Measurements from ENCODE around the gene GRIN1. TPM values are rescaled to one million over a fixed set of nuclear protein-coding genes. Genes with fewer than 3 reads are reported as not detected.
A peak's percentile ranks its signal among the peaks of the same experiment; 100 is the strongest.
"Not testable (repeated sequence)": the region's sequence is repeated elsewhere in the genome, so short reads cannot be mapped to it uniquely, and the experiment has no call there.

GRIN1 gene
- polyA plus RNA-seq, 3 donors, result 0.34 TPM; not detected in 2

DNA sequence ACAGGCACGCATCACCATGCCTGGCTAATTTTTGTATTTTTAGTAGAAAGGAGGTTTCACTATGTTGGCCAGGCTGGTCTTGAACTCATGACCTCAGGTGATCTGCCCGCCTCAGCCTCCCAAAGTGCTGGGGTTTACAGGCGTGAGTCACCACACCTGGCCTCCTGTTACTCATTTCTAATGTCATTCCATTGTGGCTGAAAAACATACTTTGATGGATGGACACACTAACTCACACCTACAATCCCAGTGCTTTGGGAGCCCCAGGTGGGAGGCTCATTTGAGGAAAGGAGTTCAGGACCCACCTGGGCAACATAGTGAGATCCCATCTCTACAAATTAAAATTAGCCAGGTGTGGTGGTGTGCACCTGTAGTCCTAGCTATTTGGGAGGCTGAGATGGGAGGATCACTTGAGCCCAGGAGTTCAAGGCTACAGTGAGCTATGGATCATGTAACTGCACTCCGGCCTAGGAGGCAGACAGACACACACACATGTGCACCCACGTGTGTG, 14.9 kb upstream of the GRIN1 start:
- DNase-seq (ENCODE audit: extremely low read depth in 1 of 11, low read depth in 9 of 11, low spot score in 4 of 11), result not testable (repeated sequence)

DNA sequence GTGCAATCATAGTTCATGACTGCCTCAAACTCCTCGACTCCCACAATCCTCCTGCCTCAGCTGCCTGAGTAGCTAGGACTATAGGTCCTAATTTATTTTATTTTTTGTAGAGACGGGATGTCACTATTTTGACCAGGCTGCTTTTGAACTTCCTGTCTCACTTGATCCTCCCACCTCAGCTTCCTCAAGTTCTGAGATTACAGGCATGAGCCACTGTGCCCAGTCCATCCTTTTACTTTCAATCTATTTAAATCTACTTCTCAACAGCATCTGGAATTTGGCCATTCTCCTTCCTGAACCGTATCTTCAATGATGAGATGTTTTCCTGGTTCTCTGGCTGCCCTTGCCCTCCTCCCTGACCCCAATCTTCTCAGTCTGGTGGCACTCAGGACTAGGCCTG, 12.2 kb upstream of the GRIN1 start:
- DNase-seq (ENCODE audit: extremely low read depth in 1 of 11, low read depth in 9 of 11, low spot score in 4 of 11), result no peak

DNA sequence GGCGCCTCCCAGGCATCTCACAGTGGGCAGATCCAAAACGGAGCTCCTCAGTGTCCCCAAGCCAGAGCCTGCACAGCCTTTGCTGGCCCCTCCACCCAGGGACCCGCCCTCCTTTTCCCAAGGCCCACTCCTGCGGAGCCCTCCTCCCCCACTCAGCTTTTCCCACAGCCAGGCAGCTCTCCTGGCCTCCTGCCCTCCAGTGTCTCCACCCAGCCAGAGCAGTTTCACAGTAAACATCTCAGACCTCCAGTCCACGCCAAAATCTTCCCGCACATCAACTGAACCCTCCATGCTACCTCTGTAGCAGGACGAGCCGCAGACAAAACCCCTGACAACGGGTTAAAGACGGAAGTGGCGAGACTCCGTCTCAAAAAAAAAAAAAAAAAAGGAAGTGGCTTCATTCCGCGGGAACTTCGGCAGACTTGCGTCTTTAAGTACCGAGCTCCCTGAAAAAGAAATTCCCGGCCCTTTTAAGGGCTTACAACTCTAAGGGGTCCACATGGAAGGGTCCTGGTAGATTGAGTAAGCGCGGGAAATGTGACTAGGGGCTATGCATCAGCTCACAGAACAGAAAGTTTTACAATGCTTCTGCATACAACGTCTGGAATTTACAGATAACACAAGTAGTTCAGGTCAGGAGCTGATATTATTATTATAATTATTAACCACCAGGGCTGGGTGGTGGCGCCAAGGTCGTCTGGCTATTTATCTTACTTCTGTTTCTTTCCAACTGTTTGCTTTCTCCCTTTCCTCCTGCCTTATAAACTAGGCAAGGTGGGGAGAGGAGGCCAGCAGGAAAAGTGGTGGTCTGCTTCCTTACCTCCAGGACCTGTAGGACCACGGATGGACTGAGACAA, 11.4 kb upstream of the GRIN1 start:
- no peak for DNase-seq (ENCODE audit: extremely low read depth in 1 of 11, low read depth in 9 of 11, low spot score in 4 of 11)

DNA sequence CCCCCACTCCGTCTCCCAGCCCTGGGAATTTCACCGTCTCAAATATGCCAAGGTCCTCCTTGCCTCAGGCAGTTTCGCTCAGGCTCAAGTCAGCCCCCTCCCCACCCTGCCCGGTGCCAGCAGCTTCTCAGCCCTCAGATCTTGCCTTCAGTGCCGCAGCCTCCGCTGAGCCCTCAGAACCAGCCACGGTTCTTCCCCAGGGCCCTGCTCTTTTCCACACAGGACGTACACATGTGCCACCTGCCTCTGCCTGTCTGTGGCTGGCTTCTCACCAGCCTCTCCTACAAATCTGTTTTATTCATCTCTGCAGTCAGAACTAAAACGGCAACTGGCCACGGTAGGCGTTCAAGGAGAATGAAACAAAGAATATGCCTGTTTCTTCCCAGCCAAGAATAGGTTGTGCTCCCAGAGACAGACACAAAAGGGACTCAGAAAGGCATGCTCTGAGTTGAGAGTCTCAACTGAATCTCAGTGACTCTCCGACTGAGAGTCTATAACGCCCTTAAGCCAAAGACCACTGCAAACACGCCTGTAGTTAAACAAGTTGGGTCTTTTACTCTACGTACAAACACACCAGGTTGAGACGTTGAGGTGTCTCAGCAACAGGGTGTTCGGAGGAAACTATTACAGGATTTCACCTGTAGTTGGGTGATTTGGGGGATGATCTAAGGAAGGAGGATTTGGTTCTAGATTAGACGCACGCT, 10.6 kb upstream of the GRIN1 start:
- DNase-seq (ENCODE audit: extremely low read depth in 1 of 11, low read depth in 9 of 11, low spot score in 4 of 11), result no peak

DNA sequence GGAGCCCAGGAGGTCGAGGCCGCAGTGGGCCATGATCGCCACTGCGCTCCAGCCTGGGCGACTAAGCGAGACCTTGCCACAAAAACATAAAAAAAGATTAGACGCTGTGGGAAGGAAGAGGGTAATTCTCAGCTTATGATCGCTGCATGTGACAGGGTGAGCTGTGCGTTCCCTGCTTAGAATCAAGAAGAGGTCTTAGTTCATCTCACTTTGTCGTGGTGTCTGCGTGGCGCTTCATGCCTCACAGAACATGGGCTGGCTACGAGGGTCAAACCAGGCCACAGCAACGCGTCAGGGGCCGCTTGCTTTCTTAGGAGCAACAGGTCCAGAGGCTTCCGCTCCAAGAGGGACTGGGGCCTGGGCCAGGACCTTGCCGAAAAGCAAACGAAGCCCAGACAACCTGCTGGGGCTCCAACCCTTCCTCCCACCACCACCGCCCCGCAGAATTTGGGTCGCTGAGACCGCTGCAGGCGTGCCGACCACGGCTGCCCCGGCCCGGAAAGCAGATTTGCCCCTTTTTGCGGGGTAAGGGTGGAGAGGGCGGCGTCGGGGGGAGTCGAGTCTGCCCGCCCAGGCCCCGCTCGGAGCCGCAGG, 10.0 kb upstream of the GRIN1 start:
- DNase-seq (ENCODE audit: extremely low read depth in 1 of 11, low read depth in 9 of 11, low spot score in 4 of 11), result no peak

DNA sequence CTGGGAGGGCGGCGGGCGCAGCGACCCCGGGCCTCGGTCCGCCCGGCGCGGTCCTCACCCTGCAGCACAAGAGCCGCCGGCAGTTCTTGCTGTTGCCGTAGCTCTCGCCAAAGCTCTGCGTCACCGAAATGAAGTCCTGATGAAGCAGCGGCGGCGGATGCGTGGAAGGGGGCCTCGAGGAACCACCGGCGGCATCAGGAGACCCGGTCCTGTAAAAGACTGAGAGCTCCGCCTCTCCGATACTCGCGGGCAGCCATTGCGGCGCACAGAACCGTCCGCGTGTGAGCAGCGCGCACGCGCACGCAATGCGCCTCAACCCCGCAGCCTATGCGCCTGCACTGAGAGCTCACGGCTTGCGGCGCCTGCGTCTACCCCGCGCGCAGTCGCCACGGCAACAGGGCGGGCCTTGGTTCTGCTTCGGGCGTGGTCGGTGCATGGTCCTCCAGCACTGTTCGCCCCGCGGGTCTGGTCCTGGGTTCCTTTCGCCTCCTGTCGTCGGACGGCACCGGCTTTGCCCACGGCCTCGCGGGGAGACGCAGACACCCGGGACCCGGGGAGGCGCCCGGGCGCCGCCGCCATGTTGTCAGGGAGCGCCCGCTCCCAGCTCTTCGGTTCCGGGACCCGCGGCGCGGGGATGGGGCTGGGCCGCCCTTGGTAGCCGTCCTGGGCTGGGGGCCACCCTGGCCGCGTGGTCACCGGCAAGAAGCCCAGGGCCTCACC, 9.3 kb upstream of the GRIN1 start:
- DNase-seq (ENCODE audit: extremely low read depth in 1 of 11, low read depth in 9 of 11, low spot score in 4 of 11), result peak; percentile 68 to 84 (median 77)

DNA sequence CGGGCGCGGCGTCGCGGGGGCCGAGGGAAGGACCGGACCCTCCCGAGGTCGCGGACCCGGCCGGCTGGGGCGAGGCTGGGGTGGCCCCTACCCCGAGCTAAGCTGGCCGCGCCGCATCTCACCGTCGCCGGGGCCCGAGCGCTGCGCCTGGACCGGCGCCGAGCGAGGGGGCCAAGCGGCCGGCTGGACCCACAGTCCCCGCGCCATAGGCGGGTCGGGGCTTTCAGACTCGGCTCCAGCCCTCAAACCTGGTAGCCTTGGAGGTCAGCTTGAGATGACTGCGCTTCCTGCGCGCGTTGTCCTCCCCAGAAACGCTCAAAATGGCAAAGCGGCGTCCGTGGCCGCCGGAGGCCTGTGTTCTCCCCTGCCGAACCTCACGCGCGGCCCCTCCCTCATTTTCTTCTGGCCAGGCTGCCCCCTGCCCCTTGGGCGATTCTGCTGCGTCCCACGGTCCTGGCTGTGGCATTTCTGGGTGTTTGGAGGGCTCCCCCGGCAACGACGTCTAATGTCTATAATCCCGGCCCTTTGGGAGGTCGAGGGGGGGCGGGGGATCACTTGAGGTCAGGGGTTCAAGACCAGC, 8.7 kb upstream of the GRIN1 start:
- DNase-seq (ENCODE audit: extremely low read depth in 1 of 11, low read depth in 9 of 11, low spot score in 4 of 11), result no peak

DNA sequence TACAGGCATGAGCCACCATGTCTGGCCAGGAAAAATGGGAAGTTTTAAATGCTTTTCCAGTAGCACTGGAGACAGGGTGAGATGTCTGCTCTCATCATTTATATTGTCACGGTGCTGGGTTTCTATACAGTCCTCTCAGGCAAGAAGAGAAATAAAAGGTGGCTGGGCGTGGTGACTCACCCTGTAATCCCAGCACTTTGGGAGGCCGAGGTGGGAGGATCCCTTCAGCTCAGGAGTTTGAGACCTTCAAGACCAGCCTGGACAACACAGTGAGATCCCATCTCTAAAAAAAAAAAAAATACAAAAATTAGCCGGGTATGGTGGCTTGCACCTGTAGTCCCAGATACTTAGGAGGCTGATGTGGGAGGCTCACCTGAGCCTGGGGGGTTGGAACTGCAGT, 4.8 kb upstream of the GRIN1 start:
- DNase-seq (ENCODE audit: extremely low read depth in 1 of 11, low read depth in 9 of 11, low spot score in 4 of 11), result no peak

DNA sequence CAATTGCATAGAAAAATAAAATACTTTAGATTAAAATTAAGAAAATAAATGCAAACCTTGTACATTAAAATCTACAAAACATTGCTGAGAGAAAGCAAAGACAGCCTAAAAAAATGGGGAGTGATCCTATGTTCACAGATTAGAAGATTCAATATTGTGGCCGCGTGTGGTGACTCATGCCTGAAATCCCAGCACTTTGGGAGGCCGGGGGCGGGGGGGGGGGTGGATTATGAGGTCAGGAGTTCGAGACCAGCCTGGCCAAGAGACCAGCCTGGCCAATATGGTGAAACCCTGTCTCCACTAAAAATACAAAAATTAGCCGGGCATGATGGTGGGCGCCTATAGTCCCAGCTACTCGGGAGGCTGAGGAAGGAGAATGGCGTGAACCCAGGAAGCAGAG, 3.8 kb upstream of the GRIN1 start:
- DNase-seq (ENCODE audit: extremely low read depth in 1 of 11, low read depth in 9 of 11, low spot score in 4 of 11), result not testable (repeated sequence)

DNA sequence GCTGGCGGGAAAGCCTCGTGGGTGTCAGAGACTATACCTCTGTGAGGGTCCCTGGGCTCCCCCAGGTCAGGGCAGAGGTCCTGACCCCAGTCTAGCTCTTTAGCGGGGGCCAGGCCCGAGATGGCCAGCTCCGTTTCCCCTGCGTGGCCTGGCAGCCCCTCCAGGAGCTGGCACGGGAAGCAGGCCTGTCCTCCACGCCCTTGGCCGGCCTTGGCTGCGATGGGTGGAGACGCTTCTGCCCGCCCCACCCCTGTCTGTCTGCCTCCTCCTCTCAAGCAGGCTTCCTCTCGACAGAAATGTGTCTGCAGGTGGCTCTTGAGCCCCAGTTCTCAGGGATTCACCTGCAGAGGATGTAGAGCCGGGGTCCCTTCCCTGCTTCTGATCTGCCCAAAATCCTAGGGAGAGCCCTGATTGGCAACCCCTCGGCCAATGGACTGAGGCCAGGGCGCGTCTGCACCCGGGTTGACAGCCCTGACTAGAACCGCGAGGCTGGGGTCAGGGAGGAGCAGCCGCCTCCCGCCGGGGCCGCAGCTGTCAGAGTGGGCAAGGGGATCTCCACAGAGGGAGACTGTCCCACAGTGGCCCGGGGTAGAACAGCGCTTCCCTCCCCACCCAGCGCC, 2.6 kb upstream of the GRIN1 start:
- DNase-seq (ENCODE audit: extremely low read depth in 1 of 11, low read depth in 9 of 11, low spot score in 4 of 11), result no peak

DNA sequence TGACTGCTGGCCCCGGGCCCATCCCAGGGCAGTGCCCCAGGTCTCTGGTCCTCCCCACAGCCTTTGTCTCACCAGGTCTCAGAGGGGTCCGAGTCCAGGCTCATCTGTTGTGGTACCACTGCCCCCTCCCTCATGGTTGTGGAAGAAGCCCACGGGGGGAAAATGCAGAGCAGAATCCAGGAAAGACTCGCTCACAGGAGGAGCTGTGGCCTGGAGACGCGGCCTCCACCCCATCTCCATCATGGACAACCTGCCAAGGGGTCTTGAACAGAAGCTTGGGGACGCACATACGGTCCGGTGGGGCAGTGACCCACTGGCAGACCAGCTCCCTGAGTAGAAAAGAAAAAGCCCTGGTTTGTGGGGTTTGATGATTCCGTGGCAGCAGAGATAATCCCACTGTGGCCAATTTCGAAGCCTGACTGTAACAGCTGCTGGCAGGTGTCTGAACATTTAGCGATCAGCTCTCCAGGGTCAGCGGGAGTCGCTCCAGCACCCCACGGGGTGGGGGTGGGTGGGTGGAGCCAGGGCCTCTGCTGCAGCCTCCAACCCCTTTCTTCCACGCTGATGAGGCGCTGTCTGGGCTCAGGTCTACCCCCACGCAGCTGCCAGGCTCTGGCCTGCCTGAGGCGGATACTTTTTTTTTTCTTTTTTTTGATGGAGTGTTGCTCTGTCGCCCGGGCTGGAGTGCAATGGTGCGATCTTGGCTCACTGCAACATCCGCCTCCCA, 1.9 kb upstream of the GRIN1 start:
- no peak for DNase-seq (ENCODE audit: extremely low read depth in 1 of 11, low read depth in 9 of 11, low spot score in 4 of 11)

DNA sequence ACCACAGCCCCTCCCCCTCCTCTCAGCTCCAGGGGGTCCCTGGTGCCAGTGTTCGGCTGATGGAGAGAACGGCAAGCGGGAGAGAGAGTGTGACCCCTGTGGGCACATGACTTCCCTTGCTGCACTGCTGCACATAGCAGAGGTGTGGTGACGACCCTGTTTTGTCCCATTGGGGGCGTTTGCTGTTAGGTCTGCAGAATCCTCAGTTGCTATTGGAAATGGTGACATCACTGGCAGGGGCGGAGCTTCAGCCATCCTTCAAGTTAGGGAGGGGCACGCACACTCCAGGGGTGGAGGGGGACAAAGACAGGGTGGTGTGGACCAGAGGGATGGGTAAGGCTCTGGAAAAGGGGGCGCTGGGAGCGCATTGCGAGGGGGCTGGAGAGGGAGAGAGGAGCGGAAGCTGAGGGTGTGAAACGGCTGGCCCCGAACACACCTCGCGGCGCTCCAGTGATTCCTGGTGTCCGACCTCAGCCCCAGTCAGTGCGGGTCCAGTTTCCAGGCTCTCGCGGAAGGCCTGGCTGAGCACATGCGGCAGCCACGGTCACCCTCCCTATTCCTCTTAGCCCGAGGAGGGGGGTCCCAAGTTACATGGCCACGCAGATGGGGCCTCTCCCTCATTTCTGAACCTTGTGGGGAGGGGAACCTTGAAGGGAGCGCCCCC, 764 bp upstream of the GRIN1 start:
- no peak for DNase-seq (ENCODE audit: extremely low read depth in 1 of 11, low read depth in 9 of 11, low spot score in 4 of 11)

DNA sequence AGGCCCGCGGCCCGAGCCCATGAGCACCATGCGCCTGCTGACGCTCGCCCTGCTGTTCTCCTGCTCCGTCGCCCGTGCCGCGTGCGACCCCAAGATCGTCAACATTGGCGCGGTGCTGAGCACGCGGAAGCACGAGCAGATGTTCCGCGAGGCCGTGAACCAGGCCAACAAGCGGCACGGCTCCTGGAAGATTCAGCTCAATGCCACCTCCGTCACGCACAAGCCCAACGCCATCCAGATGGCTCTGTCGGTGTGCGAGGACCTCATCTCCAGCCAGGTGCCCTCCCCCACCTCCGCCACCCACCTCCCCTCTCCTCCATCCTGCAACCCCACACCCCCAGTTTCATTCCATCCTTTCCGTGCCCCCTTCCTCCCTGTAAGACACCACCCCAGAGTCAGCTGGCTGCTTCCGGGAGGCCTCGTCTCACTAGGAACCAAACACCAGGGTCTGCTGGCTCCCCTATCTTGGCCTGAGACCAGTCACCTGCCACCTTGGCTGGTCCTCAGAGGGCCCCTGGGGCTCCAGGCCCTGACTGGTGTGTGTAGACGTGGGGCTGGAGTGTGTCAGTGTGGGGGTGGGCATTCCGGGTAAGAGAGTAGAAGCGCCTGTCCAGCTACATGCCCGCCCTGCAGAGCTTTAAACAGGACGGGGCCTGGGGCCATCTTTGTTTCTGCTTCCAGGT, 655 bp downstream of the GRIN1 start:
- DNase-seq (ENCODE audit: extremely low read depth in 1 of 11, low read depth in 9 of 11, low spot score in 4 of 11), result no peak

DNA sequence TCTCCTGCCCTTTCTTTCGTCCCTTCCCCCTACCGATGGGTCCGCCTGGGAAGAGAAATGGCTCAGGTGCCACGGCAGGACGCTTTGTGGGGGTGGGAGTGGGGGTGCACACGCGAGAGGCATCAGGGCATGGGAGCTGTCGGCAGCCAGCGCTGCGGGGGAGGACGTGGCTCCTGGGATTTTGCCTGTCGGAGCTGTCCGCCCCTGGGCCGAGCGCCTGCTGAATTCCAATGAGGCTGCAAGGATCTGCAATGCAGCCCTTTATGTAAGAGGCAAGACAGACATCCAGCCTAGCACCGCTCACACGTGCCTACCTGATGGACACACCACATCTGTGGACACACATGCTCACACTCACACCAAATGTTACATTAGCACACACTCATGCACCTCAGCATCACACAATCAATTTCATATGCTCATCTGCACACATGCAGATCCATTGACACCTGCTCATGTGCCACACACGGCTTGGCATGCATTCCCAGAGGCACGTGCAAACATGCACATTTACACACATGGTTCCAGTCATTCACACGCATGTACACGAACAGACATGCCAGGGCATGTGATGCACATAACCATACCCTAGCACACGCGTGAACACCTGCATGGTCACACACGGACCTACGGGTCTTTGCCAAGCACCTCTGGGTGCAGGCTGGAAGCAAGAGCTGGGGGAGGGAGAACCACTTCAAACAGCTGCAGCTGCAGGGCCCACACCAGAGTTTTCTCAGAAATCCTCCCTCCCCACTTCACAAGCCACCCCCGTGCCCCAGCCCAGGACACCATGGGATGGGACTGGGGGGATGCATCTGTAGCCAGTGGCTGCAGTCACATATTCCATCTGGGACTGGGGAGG, 1.4 kb downstream of the GRIN1 start:
- DNase-seq (ENCODE audit: extremely low read depth in 1 of 11, low read depth in 9 of 11, low spot score in 4 of 11), result no peak

DNA sequence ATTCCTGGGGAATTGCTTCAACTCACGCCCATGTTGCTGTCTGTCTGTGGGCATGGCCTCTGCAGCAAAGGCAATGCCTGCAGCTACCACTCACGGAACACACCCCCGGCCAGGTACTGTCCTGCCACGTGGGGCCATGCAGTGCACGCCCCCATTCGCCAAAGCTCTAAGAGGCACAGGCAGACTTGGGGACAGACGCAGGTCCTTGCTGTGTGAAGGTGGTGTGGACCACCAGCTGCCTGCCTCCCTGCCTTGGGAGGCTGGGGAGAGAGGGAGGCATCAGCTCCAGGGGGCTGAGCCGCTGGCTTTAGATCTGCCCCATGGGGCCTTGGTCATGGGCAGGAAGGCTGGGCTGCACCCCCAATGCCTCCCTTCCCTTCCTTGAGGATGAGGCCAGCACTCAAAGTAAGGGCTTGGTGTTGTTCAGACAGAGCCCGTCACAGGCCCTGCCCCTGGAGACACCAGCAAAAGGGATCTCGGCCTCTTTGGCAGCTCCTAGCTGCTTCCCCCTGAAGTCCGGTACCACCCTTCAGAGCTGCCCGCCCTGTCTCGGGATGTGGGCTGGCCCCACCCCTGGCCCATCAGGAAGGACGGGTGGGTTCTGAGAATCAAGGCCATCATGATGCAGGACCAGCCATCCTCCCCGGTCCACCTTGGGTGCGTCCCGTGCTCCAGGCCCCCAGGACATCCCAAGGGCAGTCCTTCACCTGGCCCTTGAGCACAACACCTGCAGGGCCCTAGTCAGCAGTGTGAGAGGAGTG, 2.3 kb downstream of the GRIN1 start:
- no peak for DNase-seq (ENCODE audit: extremely low read depth in 1 of 11, low read depth in 9 of 11, low spot score in 4 of 11)

All from renal cortex interstitium (tissue), 11 donors.